Activated CD4-positive, alpha-beta T cell treated with anti-CD3 and anti-CD28 coated beads, Interleukin-2, amount 50 U/mL, for 24 hours (primary cell): Measurements from ENCODE around the gene NBPF3.
"Not testable (repeated sequence)": the region's sequence is repeated elsewhere in the genome, so short reads cannot be mapped to it uniquely, and the experiment has no call there.

Source experiments
- DNase-seq, 2 donors: peaks; one replicate each; pipeline ENCODE4 v3.0.0-alpha.2; 2020; ENCODE audit warnings: low read depth in 1 of 2, low spot score in 1 of 2

NBPF3 gene

DNA sequence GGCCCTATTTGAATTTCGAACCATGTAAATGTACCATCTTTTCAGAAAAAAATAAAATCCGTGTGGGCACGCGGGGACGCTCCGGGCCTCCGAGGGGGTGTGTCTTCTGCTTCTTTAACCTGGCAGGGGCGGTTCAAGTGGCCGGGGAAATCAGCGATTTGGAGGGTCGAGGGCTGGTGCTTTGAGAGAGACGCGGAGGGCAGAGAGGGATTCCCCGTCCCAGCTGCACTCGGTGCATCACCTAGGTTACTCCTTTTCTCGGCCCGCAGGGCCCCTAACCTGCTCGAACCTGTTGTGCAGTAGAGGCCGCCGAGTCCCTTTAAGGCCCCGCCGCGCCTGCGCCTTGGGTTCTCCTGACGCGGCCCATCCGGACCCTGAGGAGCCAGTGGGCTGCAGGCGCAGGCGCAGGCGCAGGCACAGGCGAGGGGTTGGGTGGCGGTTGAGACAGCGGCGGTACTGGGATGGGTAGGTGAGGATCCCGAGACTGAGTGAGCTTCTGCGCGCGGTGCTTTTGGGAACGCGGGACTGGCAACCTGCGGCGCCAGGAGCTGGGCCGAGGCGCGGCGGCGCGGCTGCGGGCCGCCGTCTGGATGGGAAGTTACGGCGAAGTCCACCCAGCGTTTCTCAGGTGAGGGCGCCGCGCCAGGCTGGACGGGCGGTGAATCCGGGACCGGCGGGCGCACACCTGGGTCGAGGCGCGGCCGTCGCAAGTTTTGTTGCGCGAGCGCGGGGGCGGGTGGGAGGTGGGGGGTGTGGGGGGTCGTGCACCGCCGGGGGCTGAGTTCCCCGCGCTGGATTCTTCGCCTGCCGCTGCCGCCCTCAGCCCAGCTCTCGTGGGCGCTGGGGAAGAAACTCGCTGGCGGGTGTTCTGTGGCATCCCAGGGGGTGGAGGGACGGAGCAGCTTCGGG lies at the start of gene NBPF3:
TSS of gene NBPF3 (plus strand) at position 417 of the 909 bp plus-strand sequence. CDS start 4,950 bp downstream, outside the sequence.
- DNase-seq, result peak; percentile 66 to 82

- no peak for DNase-seq
These were observed 48.4 kb upstream of the NBPF3 start for GRCh38 chr1:21391497-21391896.

- no peak for DNase-seq
These were observed 47.2 kb upstream of the NBPF3 start for GRCh38 chr1:21392587-21393263.

GRCh38 chr1:21396516-21396915 lies 43.4 kb upstream of the NBPF3 start:
- no peak for DNase-seq

- DNase-seq, result no peak
These were observed 42.1 kb upstream of the NBPF3 start for GRCh38 chr1:21397813-21398188.

GRCh38 chr1:21401726-21402346 lies 38.1 kb upstream of the NBPF3 start:
- not testable (repeated sequence) for DNase-seq

GRCh38 chr1:21406659-21407058 lies 33.3 kb upstream of the NBPF3 start:
- no peak for DNase-seq

- not testable (repeated sequence) for DNase-seq
These were observed 30.0 kb upstream of the NBPF3 start for GRCh38 chr1:21409897-21410296.

GRCh38 chr1:21414015-21414414 lies 25.9 kb upstream of the NBPF3 start:
- no peak for DNase-seq

DNA sequence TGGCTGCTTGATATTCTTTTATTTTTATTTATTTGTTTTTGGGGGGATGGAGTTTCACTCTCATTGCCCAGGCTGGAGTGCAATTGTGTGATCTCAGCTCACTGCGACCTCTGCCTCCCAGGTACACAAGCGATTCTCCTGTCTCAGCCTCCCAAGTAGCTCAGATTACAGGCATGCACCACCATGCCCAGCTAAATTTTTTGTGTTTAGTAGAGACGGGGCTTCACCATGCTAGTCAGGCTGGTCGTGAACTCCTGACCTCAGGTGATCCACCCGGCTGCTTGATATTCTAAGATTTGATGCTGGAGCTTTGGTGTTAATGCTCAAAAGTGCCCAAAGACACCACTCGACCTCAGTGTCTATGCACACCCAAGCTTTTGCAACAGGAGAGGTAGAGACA lies 19.6 kb upstream of the NBPF3 start:
- DNase-seq, result not testable (repeated sequence)

DNA sequence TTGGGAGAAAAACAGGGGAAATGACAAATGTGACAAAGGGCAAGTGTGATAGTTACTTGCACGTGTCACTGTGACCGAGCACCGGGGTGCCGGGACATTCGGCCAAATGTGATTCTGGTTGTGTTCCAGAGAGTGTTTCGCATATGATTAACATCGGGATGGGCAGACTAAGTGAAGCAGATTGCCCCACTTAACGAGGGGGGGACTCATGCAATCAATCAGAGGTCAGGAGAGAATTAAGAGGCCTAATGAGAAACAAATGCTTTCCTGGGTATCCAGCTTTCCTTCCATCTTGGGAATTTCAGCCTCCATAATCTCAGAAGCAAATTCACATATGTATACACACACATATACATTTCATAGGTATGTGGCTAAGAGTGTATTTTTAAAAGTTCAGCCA lies 18.6 kb upstream of the NBPF3 start:
- not testable (repeated sequence) for DNase-seq

DNA sequence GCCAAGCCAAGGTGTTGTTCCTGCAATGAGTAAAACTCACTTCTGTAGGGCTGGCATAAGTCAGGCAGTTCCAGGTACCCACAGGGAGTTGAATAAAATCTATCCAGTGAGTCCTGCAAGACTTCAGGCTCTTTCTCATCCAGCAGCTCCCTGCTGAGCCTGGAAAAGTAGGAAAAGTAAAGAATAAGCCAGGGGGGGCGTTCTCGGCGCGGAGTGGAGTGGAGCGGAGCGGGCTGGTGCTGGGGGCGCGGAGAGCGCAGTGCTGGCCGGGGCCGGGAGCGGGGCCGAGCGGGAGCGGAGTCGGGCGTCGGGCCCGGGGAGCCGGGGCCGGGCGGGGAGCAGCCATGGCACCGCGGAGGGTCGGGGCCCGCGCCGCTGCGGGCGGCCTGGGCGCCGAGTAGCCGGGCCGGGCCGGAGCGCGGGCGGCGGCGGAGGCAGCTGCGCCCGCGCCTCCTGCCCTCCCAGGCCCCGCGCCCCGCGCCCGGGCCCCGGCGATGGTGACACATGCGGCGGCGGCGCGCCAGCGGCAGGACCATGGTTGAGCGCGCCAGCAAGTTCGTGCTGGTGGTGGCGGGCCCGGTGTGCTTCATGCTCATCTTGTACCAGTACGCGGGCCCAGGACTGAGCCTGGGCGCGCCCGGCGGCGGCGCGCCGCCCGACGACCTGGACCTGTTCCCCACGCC lies 12.0 kb upstream of the NBPF3 start:
- not testable (repeated sequence) for DNase-seq

GRCh38 chr1:21428481-21429073 lies 11.4 kb upstream of the NBPF3 start:
- not testable (repeated sequence) for DNase-seq

DNA sequence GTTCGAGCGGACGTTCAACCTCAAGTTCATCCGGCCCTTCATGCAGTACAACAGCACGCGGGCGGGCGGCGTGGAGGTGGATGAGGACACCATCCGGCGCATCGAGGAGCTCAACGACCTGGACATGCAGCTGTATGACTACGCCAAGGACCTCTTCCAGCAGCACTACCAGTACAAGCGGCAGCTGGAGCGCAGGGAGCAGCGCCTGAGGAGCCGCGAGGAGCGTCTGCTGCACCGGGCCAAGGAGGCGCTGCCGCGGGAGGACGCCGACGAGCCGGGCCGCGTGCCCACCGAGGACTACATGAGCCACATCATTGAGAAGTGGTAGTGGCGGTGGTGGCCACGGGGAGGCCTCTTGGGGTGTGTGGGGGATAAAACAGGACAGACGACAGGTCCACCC lies 10.7 kb upstream of the NBPF3 start:
- DNase-seq, result not testable (repeated sequence)

DNA sequence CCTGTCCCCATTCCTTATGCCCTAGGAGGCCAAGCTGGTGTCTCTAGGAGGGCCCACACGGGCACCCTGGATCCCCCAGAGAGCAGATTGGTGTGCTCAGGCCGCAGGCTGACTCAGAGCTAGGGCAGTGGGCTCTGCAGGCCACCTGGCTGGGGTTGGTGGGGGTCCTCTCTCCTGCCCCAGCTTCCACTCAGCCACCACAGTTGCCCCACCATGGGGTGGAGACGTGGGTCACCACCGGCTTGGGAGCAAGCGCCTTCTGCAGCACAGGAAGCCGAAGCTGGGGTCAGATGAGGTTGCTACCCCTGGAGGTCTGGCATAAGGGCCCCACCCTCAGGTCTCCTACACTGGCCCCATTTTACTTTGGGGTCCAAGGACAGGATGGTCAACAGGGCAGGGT lies 9.1 kb upstream of the NBPF3 start:
- not testable (repeated sequence) for DNase-seq

DNA sequence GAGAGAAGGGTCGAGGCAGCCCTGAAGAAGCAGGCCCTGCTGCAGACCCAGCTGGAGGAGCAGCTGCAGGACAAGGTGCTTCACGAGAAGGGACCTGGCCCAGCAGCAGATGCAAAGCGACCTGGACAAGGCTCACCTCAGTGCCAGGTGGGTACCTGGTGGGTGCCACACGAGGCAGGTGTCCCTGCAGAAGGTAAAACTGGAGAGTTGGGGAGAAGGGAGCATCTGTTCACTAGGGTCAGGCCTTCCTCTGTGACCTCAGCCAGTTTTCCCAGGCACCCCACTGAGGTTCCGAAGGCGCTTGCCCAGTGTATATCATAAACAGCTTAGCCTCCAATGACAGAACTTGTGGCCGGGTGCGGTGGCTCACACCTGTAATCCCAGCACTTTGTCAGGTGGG lies 5.5 kb upstream of the NBPF3 start:
- DNase-seq, result no peak

DNA sequence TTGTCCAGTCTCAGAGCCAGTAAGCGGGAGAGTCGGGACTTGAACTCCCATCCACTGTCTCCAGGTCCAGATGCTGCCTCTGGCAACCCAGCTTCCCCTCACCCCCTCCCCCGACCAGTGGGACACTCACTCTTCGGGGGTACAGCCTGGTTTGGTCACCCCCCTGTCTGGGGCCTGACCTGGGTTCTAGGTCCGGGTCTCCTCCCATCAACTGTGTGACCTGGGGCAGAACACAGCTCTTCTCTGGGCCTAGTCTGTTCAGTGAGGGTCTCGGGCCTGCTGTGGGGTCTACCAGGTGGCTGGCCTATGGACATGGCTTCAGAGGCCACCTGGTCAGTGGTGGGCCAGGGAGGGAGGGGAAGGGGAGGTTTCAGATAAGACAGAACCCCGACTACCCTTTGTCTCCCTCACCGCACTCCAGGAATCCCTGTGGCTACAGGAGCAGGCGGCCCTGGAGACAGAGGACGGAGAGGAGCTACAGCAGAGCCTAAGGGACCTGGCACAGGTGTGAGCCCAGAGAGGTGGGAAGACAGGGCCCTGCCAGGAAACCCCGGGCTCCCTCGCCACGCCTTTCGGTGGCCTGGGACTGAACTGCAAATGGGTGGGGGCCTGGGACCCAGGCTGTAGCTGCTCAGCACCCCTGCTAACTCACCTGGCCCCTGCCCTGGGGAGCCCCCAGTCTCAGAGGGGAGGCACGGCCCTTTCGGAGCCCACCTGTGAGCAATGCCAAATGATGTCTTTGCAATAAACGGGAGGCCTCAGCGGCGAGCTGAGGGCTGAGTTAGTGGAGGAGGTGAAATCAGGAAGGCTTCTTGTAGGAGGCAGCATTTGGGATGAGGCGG lies 4.1 kb upstream of the NBPF3 start:
- no peak for DNase-seq

DNA sequence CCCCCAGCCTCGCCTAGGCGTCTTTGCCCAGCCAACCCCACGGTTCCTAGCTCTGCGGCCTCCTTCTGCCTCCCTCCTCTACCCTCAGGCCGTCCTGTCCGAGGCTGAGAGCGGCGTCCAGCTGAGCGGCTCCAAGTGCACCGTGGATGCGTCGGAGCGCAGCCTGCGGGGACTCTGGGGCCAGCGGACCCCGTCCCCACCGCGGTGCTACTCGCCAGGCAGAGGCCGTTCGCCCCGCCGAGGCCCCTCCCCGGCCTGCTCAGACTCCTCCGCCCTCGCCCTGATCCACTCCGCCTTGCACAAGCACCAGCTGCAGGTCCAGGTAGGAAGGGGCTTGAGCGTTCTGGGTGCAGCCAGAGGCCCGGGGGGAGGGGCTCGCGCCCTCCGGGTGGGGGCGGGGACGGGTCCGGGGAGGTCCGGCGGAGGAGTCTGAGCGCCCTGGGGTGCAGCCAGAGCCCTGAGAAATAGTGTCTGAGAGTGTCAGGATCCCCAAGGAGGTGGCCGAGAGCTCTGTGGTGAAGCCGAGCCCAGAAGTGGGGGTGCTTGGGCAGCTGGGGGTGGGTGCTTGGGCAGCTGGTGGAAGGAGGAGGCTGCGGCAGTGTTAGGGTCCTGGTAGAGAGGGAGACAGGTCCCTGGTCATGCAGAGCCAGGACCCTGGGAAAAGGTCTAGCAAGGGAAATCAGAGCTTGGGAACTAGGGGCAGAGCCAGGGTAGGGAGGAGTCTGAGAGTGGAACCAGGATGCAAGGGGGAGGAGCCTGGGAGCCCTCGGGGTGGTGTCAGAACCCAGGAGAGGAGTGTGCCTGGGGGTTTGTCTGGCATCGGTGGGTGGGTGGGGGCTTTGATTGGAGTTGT lies 3.2 kb upstream of the NBPF3 start:
- no peak for DNase-seq

- DNase-seq, result no peak
These were observed 2.6 kb upstream of the NBPF3 start for GRCh38 chr1:21437341-21437640.
